Stimulated activated effector memory CD8-positive, alpha-beta T cell treated with anti-CD3 and anti-CD28 coated beads, Interleukin-12 subunit alpha, Interleukin-12 subunit beta, amount 100 ng/mL, for 72 hours (primary cell): ENCODE results near the gene TXLNB.

Experiments used
- ATAC-seq: fragments of 150-1000 bp; cut with Tn5 transposase; 2 replicates; pipeline ENCODE4 v1.10.0; 2021
- DNase-seq, 2 donors: peaks; one replicate each; pipeline ENCODE4 v3.0.0; 2021 to 2022; ENCODE audit warnings: low spot score in 2 of 2
- H3K27ac Mint-ChIP-seq: one replicate; pipeline ENCODE4 v1.8.0; 2022; ENCODE audit warnings: mild to moderate bottlenecking, mixed read lengths
- H3K36me3 Mint-ChIP-seq: one replicate; pipeline ENCODE4 v1.8.0; 2022; ENCODE audit warnings: mild to moderate bottlenecking, mixed read lengths
- H3K4me1 Mint-ChIP-seq: one replicate; pipeline ENCODE4 v1.8.0; 2022; ENCODE audit warnings: mixed read lengths
- H3K4me3 Mint-ChIP-seq: one replicate; pipeline ENCODE4 v1.8.0; 2022; ENCODE audit warnings: mild to moderate bottlenecking, mixed read lengths
- H3K9me3 Mint-ChIP-seq: one replicate; pipeline ENCODE4 v1.8.0; 2022; ENCODE audit warnings: mixed read lengths

Gene TXLNB

DNA sequence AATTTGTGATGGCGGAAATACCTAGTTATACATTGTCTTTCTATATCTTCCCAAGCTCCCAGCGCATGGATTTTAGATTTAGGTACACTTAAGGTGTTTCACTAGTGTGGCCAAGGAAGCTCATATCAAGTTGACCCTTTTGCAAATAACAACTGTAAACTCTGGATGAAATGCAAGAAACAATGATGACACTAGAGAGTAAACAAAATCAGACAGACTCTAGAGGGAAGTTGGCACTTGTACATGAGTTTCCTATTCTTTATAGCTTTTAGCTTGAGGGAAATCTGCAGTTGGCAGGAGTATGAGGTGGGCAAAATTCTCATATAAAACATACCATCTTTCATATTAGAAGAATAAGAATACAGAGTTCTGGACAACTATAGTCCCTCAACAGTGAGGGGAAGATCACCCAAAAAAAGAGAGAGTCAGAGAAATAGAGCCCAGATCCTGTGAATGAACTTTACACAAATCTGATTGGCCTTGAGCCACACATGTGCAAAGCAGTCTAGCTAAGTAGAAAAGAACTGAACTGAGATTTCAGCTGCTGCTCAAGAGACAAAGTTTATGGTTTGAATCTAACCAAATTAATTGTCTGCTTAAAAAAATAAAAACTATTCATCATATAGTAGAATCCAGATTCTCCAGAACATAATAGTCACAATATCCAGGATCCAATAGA, 26.1 kb downstream of the TXLNB start:
- Mint-ChIP-seq H3K27ac (peak overlapping the region; percentile 12), H3K9me3 (no peaks in the 10 kb centered on the region), H3K4me1 (peaks cover 12% of the 10 kb centered on the region), H3K4me3 (no peak overlapping the region), H3K36me3 (no peaks in the 10 kb centered on the region)
- ATAC-seq (no peak), DNase-seq (no peak)

DNA sequence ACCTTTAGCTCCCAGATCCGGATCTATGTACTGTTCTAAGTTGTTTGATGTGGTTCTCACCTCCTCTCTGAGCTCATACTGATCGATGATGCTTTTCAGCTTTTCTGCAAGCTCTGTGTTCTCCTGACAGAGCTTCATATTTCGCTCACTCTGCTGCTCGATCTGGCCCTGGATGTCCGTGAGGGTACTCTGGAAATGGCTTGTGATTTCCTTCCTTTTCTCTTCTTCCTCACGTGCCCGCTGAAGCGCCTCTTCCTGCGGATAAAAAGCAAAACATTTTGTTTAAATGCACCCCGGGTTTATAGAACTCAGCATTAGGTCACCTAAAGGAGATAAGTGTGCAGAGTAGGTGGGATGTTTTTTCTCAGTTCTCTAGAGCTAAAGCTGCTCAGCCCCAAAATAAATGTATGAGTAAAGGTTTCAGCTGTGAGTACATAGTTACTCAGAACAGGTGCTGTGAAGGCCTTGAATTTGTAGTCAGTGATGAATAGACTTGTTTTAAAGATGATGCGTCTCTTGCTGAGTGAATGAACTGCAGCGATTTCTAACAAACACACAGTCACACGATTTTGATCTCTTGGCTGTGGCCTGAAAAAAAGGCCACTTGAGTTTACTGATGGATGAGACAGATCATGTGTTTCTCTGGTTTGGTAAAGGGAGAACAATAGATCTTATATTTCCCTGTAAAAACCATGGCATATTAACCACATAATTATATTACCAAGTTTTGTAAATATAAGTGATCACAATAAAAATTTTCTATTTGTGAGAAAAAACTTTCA, 29.1 kb downstream of the TXLNB start:
- peak in 1 of 2 donors; percentile 54 for DNase-seq
- H3K36me3 Mint-ChIP-seq: no peaks in the 10 kb centered on the region

DNA sequence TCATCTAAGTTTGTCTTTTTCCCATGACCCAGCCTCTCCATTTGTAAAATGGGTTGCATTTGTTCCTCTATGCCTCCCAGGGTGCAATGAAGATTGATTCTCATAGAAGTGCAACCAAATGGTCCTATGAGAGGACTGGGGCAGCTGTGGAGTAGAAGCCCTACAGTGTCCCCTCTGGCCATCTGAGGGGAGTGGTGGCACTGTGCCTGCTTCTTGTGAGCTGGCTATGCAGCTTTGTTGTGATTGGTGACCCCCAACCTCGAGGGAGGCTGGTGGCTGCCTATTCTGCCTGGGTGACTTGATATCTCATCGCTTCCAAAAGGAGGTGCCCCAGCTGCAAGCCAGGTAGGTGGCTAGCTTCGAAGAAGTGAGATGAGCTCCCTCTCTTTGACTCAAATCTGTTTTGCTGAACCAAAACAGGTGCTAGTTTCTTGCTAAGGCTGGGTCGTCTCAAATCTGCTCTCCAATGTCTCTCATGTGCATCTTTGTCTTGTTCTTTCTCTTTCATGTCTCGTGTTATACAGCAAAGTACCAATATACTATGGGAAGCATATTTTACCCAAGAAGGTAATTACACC, 33.9 kb downstream of the TXLNB start:
- H3K4me3 Mint-ChIP-seq: no peak overlapping the region
- H3K9me3 Mint-ChIP-seq: no peaks in the 10 kb centered on the region
- H3K36me3 Mint-ChIP-seq: no peaks in the 10 kb centered on the region
- peaks cover 32% of the 10 kb centered on the region for H3K4me1 Mint-ChIP-seq
- DNase-seq (peak in 1 of 2 donors; percentile 40), ATAC-seq (no peak)
- peak overlapping the region; percentile 23 for H3K27ac Mint-ChIP-seq

More for the DNA sequence above, 29.1 kb downstream of the TXLNB start:
- Mint-ChIP-seq H3K27ac (peak overlapping the region; percentile 90), H3K4me3 (peak overlapping the region; percentile 74), H3K9me3 (no peaks in the 10 kb centered on the region), H3K4me1 (peaks cover 27% of the 10 kb centered on the region)
- ATAC-seq: peak; percentile 100

DNA sequence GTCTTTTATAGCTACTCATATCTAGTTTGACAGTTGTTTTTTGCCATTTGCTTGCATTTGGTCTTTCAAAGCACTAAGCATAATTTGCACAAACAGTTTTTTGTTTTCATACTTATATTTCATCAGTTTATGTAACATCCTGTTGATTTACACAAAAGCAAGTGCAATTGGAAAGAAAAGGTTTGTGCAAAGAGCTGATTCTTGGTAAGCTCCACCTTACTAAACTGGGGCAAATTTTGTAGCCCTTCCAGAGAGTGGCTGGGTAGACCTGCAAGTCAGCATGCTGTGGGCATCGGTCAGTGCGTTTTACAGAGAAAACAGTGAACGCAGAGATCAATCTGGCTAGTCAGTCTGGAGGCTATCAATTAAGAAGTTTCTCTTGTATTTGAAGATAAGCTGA, 34.5 kb downstream of the TXLNB start:
- Mint-ChIP-seq H3K4me1 (peaks cover 26% of the 10 kb centered on the region), H3K36me3 (no peaks in the 10 kb centered on the region), H3K4me3 (no peak overlapping the region), H3K9me3 (no peaks in the 10 kb centered on the region), H3K27ac (peak overlapping the region; percentile 23)
- ATAC-seq (no peak), DNase-seq (peak in 1 of 2 donors; percentile 22)

DNA sequence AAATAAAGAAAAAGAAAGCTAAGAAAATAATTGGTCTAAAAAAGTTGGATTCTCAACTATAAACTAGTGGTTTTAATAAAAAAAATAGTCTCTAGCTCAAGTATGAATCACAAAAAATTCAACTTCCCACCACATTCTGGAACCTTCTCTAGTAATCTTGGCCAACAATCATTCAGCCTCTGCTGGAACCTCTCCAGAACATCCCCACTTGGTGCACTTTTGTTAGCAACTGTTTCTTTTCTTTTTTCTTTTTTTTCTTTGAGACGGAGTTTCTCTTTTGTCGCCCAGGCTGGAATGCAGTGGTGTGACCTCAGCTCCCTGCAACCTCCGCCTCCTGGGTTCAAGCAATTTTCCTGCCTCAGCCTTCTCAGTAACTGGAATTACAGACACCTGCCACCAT, 35.7 kb downstream of the TXLNB start:
- no peak overlapping the region for H3K27ac Mint-ChIP-seq
- peaks cover 33% of the 10 kb centered on the region for H3K4me1 Mint-ChIP-seq
- H3K4me3 Mint-ChIP-seq: no peak overlapping the region
- no peak for ATAC-seq
- DNase-seq: peak in 1 of 2 donors; percentile 22
- no peaks in the 10 kb centered on the region for H3K36me3 Mint-ChIP-seq
- H3K9me3 Mint-ChIP-seq: no peaks in the 10 kb centered on the region

DNA sequence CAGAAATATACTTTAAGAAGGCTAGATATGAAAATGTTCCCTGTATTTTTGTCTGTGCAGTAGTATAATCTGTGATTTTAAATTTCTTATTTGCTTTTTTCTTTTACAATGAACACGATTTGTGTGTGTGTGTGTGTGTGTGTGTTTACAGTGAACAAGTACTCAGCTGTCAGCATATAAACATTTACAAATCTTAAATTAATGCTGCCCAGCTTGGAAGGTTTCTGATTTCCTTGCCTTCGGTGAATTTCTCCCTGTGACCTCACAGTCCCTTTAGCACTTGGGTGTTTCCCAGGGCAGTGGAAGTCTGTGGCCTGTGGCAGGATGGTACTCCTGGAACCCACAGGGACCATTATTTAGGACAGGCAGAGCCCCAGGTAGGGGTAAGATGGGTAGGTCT, 37.6 kb downstream of the TXLNB start:
- peak in 1 of 2 donors; percentile 20 for DNase-seq

DNA sequence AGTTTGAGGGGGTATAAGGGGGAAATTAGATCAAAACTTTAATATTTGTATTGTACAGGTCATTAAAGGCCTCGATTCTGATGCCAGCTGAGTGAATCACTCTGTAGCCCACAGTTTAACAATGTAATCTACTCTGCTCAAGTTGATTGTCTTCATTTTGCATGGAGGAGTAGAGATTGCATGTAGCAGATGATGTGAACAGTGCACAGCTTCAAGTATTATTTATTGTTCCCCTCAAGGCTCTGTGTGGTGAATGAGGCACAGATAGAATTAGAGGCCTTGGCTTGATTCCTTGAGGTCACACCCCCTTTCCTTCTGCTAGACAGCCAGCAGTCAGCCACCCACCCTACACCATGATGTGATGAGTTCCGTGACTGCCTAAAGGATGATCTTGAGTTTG, 38.1 kb downstream of the TXLNB start:
- H3K36me3 Mint-ChIP-seq: no peaks in the 10 kb centered on the region
- no peak overlapping the region for H3K4me3 Mint-ChIP-seq
- ATAC-seq: no peak
- H3K4me1 Mint-ChIP-seq: peaks cover 49% of the 10 kb centered on the region
- H3K27ac Mint-ChIP-seq: peak overlapping the region; percentile 20
- H3K9me3 Mint-ChIP-seq: no peaks in the 10 kb centered on the region
- DNase-seq: peak in 1 of 2 donors; percentile 34

More for the DNA sequence above, 37.6 kb downstream of the TXLNB start:
- no peak overlapping the region for H3K27ac Mint-ChIP-seq
- ATAC-seq: no peak
- peaks cover 49% of the 10 kb centered on the region for H3K4me1 Mint-ChIP-seq
- no peaks in the 10 kb centered on the region for H3K9me3 Mint-ChIP-seq
- no peak overlapping the region for H3K4me3 Mint-ChIP-seq
- H3K36me3 Mint-ChIP-seq: no peaks in the 10 kb centered on the region

DNA sequence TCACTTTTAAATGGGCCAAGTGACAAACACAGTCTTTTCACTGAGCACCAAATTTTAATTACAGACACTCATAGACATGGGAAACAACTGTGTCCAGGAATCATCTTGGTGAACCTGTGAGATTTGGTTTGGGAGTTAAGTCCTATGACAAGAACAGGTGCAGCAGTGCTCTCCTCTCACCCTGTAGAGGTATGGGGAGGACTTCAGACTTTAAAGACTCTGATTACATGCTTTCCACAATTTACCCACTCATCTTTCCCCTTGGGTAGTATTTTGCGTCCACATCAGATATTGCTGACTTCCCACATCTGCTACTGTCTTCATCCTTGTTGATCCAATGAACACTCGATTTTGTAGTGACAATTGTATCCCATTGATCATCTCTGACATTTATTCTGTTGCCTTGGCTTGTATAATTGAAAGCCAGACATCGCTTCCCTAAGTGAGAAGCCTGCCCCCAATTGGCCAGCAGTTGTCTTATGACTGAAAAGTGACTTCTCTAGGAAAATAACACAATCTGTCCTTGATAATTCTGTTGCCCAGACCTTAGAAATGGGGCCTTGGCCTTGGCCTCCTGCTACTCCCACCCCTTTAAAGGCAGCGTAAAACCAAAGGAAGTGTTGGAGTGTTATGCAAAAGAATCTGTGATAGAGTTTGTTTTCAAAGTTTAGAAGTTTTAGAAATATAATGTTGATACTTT, 40.0 kb downstream of the TXLNB start:
- Mint-ChIP-seq H3K4me3 (peak overlapping the region; percentile 49), H3K36me3 (no peaks in the 10 kb centered on the region), H3K4me1 (peaks cover 38% of the 10 kb centered on the region), H3K9me3 (no peaks in the 10 kb centered on the region), H3K27ac (peak overlapping the region; percentile 67)
- DNase-seq (peak in 1 of 2 donors; percentile 43), ATAC-seq (no peak)

DNA sequence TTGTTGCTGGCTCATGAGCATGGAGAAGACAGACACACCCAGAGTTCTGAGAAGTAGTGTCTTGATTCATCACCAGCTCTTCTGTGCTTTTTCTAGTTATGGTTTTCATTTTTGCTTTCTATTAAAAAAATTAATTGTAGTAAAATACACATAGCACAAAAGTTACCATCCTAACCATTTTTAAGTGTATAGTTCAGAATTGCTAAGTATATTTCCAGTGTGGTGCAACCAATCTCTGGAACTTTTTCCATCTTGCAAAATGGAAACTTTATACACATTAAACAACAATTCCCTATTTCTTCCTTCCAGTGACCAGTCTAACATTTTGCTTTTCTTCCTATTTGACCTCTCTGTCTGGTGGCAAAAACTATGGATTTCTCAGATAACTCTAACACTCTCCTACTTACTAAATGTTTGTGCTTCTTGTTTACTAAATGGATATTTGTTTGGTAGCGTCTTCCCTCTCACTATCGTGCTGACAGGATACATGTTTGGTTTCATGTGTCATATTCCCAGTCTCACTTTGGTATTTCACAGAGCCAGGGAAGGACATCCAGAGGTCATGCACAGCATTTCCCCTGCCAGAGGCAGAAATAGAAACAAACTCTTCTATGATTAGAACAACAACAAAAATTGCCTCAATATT, 40.6 kb downstream of the TXLNB start:
- H3K36me3 Mint-ChIP-seq: no peaks in the 10 kb centered on the region
- peak overlapping the region; percentile 67 for H3K27ac Mint-ChIP-seq
- peak overlapping the region; percentile 49 for H3K4me3 Mint-ChIP-seq
- H3K4me1 Mint-ChIP-seq: peaks cover 38% of the 10 kb centered on the region
- no peak for DNase-seq
- ATAC-seq: peak; percentile 58
- H3K9me3 Mint-ChIP-seq: no peaks in the 10 kb centered on the region

DNA sequence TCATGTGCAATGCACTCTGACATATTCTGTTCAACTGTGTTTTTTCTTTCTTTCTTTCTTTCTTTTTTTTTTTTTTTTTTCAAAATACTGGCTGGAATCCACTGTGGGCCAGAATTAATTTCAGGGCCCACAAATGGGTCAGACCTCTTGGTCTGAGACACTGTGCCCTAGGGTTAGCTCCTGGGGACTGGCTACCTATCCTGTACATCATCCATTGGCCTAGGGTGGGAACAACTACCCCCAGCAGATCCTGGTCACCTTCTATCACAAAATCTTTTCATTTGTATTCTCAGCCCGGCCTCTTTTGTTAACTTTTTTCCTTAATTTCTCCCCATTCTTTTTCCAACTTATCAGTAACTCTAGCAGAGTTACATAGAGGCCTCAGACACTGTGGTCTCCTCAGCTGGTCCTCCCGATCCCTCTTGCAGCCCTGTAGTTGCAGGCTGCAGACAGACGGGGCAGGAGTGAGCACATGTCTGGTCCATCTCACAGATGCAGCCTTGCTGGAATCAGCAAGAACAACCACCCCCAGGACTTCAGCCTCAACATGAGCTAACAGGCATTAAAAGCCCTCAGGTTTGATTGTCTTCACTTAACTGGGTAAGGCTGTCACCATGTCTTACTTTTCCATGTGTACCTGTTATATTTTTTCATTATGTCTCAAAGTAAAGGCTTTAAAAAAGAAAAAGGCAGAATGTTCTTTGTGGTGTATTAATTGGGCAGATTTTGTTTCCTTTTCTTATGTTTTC, 41.3 kb downstream of the TXLNB start:
- ATAC-seq (peak; percentile 90), DNase-seq (peak; percentile 29 to 73)
- H3K27ac Mint-ChIP-seq: peak overlapping the region; percentile 67

DNA sequence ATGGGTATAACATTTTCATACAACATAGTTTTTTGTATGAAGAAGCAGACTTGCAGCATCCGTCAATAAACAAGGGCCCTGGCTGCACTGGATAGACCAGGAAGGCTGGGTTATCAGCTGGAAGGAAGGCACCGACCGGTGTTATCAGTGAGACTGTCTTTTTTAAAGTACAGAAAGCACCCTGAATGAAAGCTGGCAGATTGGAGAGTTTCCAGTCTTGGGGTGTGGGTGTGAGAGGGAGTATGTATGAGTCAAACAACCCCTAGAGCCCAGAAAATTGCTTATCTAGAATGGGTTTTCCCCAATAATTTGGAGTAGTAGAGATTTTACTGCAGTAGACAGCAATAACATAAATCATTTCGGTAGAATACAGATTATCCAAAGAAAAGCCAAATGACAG, 42.4 kb downstream of the TXLNB start:
- Mint-ChIP-seq H3K36me3 (no peaks in the 10 kb centered on the region), H3K4me1 (peaks cover 48% of the 10 kb centered on the region), H3K27ac (peak overlapping the region; percentile 84), H3K4me3 (peak overlapping the region; percentile 49), H3K9me3 (no peaks in the 10 kb centered on the region)
- ATAC-seq: peak; percentile 72
- peak in 1 of 2 donors; percentile 53 for DNase-seq

More for the DNA sequence above, 41.3 kb downstream of the TXLNB start:
- Mint-ChIP-seq H3K4me3 (peak overlapping the region; percentile 49), H3K36me3 (no peaks in the 10 kb centered on the region), H3K9me3 (no peaks in the 10 kb centered on the region), H3K4me1 (peaks cover 40% of the 10 kb centered on the region)

DNA sequence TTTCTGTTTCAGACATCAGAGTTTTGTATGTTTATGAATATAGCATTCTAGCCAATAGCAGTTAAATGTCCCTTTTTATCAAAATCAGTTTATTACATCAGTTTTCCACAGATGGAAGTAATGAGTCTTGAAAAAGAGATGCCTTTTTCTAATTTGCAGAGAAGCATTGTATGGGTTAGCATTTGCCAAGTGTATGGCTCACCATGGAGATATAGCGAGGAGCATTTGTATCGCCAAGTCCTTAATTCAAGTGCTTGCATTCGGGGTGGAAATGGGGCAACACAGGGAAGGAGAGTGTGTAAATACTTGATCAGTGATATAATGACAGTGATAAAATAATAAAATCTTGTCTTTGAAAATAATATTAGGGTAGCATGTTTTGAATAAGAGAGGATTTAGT, 42.9 kb downstream of the TXLNB start:
- ATAC-seq (no peak), DNase-seq (peak in 1 of 2 donors; percentile 10)
- H3K4me3 Mint-ChIP-seq: peak overlapping the region; percentile 49
- no peaks in the 10 kb centered on the region for H3K9me3 Mint-ChIP-seq
- H3K36me3 Mint-ChIP-seq: no peaks in the 10 kb centered on the region
- H3K4me1 Mint-ChIP-seq: peaks cover 48% of the 10 kb centered on the region
- H3K27ac Mint-ChIP-seq: peak overlapping the region; percentile 84

DNA sequence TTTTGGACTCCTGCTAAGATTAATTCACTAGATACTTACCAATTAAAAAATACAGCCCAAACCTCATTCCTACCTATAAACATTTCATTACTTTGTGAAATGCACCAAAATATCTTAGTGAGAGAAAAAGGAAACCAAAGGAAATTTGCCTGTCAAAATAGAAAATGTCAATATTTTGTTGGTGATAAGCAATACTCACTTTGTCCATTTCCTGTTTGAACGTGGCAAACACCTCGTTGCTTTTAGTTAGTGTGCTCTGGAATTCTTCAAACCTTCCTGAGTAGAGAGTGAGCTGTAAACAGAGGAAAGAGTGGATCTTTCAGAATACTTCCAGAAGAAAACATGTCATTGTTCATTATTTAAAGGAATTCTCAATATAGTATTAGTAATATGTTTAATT, 44.2 kb downstream of the TXLNB start:
- H3K27ac Mint-ChIP-seq: no peak overlapping the region
- DNase-seq: no peak

DNA sequence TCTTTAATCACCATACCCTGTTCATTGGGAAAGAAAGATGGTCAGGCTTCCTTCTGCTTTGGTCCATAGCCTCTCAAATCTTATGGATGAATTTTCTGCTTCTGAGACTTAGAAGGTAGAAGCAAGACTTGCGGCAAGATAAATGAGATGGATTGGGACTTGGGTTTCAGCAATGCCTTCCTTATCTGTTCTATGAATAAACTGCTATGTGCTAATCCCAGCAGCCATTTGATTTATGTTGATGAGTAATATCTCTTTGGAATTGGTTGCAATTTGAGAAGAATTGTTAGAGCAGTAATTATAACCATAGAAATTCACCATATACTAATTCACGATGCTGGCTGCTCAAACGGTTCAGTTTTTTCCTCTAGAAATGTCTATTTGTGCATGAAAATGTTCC, 48.3 kb downstream of the TXLNB start:
- no peak for ATAC-seq
- DNase-seq: no peak
- Mint-ChIP-seq H3K4me3 (no peak overlapping the region), H3K4me1 (peaks cover 12% of the 10 kb centered on the region), H3K36me3 (no peaks in the 10 kb centered on the region), H3K9me3 (no peaks in the 10 kb centered on the region), H3K27ac (no peak overlapping the region)

More for the DNA sequence above, 44.2 kb downstream of the TXLNB start:
- H3K36me3 Mint-ChIP-seq: no peaks in the 10 kb centered on the region
- ATAC-seq: no peak
- no peaks in the 10 kb centered on the region for H3K9me3 Mint-ChIP-seq
- H3K4me3 Mint-ChIP-seq: no peak overlapping the region
- peaks cover 48% of the 10 kb centered on the region for H3K4me1 Mint-ChIP-seq
